ENCODE data around the gene PNPLA7.

- no peak for TF ChIP-seq CTCF (conservative IDR thresholded peaks at IDR 0.05; ENCODE audit: low read depth, low read length)
- no peak for TF ChIP-seq EZH2 (IDR thresholded peaks at IDR 0.05; ENCODE audit: low read length, unreplicated experiment)
These were observed 85.0 kb downstream of the PNPLA7 start for GRCh38 chr9:137465000-137465719.
